ENCODE measurements around the gene PDZD11. TPM values are rescaled to one million over a fixed set of nuclear protein-coding genes. Genes with fewer than 3 reads are reported as not detected.
"Not testable (repeated sequence)": the region's sequence is repeated elsewhere in the genome, so short reads cannot be mapped to it uniquely, and the experiment has no call there.

PDZD11 gene
- 22.1 TPM for total RNA-seq (ENCODE audit: insufficient read depth, low replicate concordance)

GRCh38 chrX:70289793-70290770, at the start of gene PDZD11, which contains the start of gene KIF4A:
Gene PDZD11, minus strand, starts transcription at chrX:70289927. Its CDS starts 586 bp downstream, at chrX:70289341.
Gene KIF4A, plus strand, starts transcription at chrX:70290104. Its CDS starts 355 bp downstream, at chrX:70290459.
- DNase-seq (ENCODE audit: low spot score), result peak; percentile 88

- no peak for DNase-seq (ENCODE audit: low spot score)
These were observed 48.6 kb upstream of the PDZD11 start for GRCh38 chrX:70338290-70338689.

- no peak for DNase-seq (ENCODE audit: low spot score)
These were observed 47.0 kb upstream of the PDZD11 start for GRCh38 chrX:70336767-70337166.

GRCh38 chrX:70332600-70332999, 42.9 kb upstream of the PDZD11 start:
- DNase-seq (ENCODE audit: low spot score), result no peak

- DNase-seq (ENCODE audit: low spot score), result no peak
These were observed 41.4 kb upstream of the PDZD11 start for GRCh38 chrX:70331161-70331560.

GRCh38 chrX:70324326-70324725, 34.6 kb upstream of the PDZD11 start:
- no peak for DNase-seq (ENCODE audit: low spot score)

- DNase-seq (ENCODE audit: low spot score), result not testable (repeated sequence)
These were observed 33.9 kb upstream of the PDZD11 start for GRCh38 chrX:70323628-70324027.

GRCh38 chrX:70322784-70323183, 33.1 kb upstream of the PDZD11 start:
- no peak for DNase-seq (ENCODE audit: low spot score)

GRCh38 chrX:70313503-70313902, 23.8 kb upstream of the PDZD11 start:
- DNase-seq (ENCODE audit: low spot score), result no peak

- DNase-seq (ENCODE audit: low spot score), result no peak
These were observed 12.0 kb upstream of the PDZD11 start for GRCh38 chrX:70301716-70302115.

- no peak for DNase-seq (ENCODE audit: low spot score)
These were observed 3.9 kb upstream of the PDZD11 start for GRCh38 chrX:70293621-70294020.

- DNase-seq (ENCODE audit: low spot score), result no peak
These were observed 3.1 kb upstream of the PDZD11 start for GRCh38 chrX:70292788-70293187.

GRCh38 chrX:70289168-70289792, 447 bp downstream of the PDZD11 start:
- no peak for DNase-seq (ENCODE audit: low spot score)

- no peak for DNase-seq (ENCODE audit: low spot score)
These were observed 7.8 kb downstream of the PDZD11 start, which contains the start of gene RAB41 for GRCh38 chrX:70281951-70282350. Gene RAB41, plus strand, starts transcription at chrX:70282172. Its CDS starts 46 bp downstream, at chrX:70282218.

- DNase-seq (ENCODE audit: low spot score), result no peak
These were observed 9.2 kb downstream of the PDZD11 start for GRCh38 chrX:70280573-70280972.

GRCh38 chrX:70279081-70279480, 10.6 kb downstream of the PDZD11 start:
- DNase-seq (ENCODE audit: low spot score), result no peak

- DNase-seq (ENCODE audit: low spot score), result not testable (repeated sequence)
These were observed 15.7 kb downstream of the PDZD11 start for GRCh38 chrX:70274029-70274428.

GRCh38 chrX:70268034-70268433, 21.7 kb downstream of the PDZD11 start, which contains the start of gene ARR3:
Gene ARR3, plus strand, starts transcription at chrX:70268334. Its CDS starts 1,052 bp downstream, at chrX:70269386.
- DNase-seq (ENCODE audit: low spot score), result no peak

GRCh38 chrX:70264784-70265183, 24.9 kb downstream of the PDZD11 start:
- no peak for DNase-seq (ENCODE audit: low spot score)

- DNase-seq (ENCODE audit: low spot score), result peak; percentile 46
These were observed 26.7 kb downstream of the PDZD11 start for GRCh38 chrX:70262952-70263567.

- DNase-seq (ENCODE audit: low spot score), result no peak
These were observed 29.6 kb downstream of the PDZD11 start, which contains the start of gene P2RY4 for GRCh38 chrX:70260104-70260503. Gene P2RY4, minus strand, starts transcription at chrX:70260204. Its CDS starts 580 bp downstream, at chrX:70259624.

All from umbilical cord (tissue), 2 donors.